Lower leg skin (tissue), 3 donors: ENCODE data around the gene XPA.

Experiments used
- CTCF ChIP-seq, 3 donors: fragments of 450-650 bp; IDR thresholded peaks; one replicate each; pipeline ENCODE4 v1.5.1; 2016; ENCODE audit warnings: antibody characterized with exemption in 3 of 3, mild to moderate bottlenecking in 3 of 3, moderate library complexity in 2 of 3
- POLR2A ChIP-seq, 2 donors: fragments of 450-650 bp; IDR thresholded peaks; one replicate each; pipeline ENCODE4 v1.6.1; 2016 to 2017; ENCODE audit warnings: antibody characterized with exemption in 2 of 2, mild to moderate bottlenecking in 1 of 2, moderate library complexity in 1 of 2

- TF ChIP-seq CTCF (IDR thresholded peaks at IDR 0.05) (no peak), POLR2A (IDR thresholded peaks at IDR 0.05) (no peak)
These were observed 23.2 kb downstream of the XPA start for GRCh38 chr9:97673922-97674321.
